IMR-90 (cell line): ENCODE data around the gene PCBP3.

Experiments
- CHD1 ChIP-seq: IDR thresholded peaks from 2 replicates; pipeline ENCODE4 v1.6.1; 2012; ENCODE audit warnings: low read depth, low read length, improper control_type of control experiment
- POLR2A ChIP-seq: IDR thresholded peaks from 2 replicates; pipeline ENCODE4 v1.6.1; 2012; ENCODE audit warnings: mild to moderate bottlenecking, low read depth, low read length
- RAD21 ChIP-seq: IDR thresholded peaks from 2 replicates; pipeline ENCODE4 v1.6.1; 2012; ENCODE audit warnings: low read length, improper control_type of control experiment
- RFX5 ChIP-seq: IDR thresholded peaks from 2 replicates; pipeline ENCODE4 v1.8.0; 2012; ENCODE audit warnings: low read depth, mild to moderate bottlenecking, low read length, moderate library complexity
- TF ChIP-seq, protein P1 (sequence below): conservative IDR thresholded peaks from 2 replicates; pipeline ENCODE4 v1.5.1; 2012; ENCODE audit warnings: mild to moderate bottlenecking, low read depth, low read length, improper control_type of control experiment
- TF ChIP-seq, protein P2 (sequence below): fragments of 150-350 bp; IDR thresholded peaks from 2 replicates; pipeline ENCODE4 v1.6.1; 2017; ENCODE audit warnings: mild to moderate bottlenecking, antibody characterized with exemption, low read length, low read depth
- TF ChIP-seq, protein P3 (sequence below): fragments of 150-350 bp; IDR thresholded peaks from 2 replicates; pipeline ENCODE4 v1.6.1; 2016; ENCODE audit warnings: low read depth, mild to moderate bottlenecking, low read length, moderate library complexity, borderline replicate concordance

DNA sequence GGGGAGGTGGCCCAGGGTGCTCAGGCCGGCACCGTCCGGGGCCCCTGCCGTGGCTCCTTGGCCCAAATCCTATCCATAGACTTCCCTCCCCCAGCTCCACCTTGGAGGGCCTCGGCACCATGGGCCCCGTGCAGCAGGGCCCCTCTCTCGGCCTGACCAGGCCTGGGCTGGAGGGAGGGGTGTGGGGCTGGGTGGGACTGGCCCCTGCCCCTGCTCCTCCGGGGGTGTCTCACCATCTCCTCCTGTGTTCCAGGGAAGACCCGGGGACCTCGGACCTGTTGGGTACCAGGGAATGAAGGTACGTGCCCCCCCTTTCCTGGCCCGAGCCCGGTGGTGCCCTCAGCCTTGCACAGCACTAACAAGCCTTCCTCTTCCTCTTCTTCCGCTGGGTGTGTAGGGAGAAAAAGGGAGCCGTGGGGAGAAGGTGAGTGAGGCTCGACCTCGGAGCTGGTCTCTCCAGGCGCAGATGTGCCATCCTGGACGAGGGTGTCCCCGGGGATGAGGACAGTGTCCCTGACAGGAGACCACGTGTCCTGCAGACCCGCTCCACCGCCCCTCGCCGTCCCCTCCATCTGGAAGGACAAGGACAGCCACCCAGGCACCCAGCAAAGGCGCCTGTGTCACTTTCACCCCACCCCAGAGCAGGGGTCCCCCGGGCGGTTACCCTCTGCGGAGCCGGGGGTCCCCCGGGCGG lies 346.0 kb downstream of the PCBP3 start:
- TF ChIP-seq, protein P1, sequence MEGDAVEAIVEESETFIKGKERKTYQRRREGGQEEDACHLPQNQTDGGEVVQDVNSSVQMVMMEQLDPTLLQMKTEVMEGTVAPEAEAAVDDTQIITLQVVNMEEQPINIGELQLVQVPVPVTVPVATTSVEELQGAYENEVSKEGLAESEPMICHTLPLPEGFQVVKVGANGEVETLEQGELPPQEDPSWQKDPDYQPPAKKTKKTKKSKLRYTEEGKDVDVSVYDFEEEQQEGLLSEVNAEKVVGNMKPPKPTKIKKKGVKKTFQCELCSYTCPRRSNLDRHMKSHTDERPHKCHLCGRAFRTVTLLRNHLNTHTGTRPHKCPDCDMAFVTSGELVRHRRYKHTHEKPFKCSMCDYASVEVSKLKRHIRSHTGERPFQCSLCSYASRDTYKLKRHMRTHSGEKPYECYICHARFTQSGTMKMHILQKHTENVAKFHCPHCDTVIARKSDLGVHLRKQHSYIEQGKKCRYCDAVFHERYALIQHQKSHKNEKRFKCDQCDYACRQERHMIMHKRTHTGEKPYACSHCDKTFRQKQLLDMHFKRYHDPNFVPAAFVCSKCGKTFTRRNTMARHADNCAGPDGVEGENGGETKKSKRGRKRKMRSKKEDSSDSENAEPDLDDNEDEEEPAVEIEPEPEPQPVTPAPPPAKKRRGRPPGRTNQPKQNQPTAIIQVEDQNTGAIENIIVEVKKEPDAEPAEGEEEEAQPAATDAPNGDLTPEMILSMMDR = no peak
- no peak for TF ChIP-seq RAD21
- TF ChIP-seq RFX5 = no peak
- no peak for TF ChIP-seq POLR2A
- no peak for TF ChIP-seq CHD1
- TF ChIP-seq, protein P2, sequence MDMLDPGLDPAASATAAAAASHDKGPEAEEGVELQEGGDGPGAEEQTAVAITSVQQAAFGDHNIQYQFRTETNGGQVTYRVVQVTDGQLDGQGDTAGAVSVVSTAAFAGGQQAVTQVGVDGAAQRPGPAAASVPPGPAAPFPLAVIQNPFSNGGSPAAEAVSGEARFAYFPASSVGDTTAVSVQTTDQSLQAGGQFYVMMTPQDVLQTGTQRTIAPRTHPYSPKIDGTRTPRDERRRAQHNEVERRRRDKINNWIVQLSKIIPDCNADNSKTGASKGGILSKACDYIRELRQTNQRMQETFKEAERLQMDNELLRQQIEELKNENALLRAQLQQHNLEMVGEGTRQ = no peak
- TF ChIP-seq, protein P3, sequence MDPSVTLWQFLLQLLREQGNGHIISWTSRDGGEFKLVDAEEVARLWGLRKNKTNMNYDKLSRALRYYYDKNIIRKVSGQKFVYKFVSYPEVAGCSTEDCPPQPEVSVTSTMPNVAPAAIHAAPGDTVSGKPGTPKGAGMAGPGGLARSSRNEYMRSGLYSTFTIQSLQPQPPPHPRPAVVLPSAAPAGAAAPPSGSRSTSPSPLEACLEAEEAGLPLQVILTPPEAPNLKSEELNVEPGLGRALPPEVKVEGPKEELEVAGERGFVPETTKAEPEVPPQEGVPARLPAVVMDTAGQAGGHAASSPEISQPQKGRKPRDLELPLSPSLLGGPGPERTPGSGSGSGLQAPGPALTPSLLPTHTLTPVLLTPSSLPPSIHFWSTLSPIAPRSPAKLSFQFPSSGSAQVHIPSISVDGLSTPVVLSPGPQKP = no peak
